ENCODE results near the gene PTH1R.

Gene PTH1R

GRCh38 chr3:46952813-46953212 lies 75.3 kb downstream of the PTH1R start:
- no peak overlapping the region for H3K27ac ChIP-seq
- no peak for TF ChIP-seq CTCF (IDR thresholded peaks at IDR 0.05)
- TF ChIP-seq ZFX (IDR thresholded peaks at IDR 0.05; ENCODE audit: borderline replicate concordance) = no peak

Data from 22Rv1 (cell line).